Ovary (tissue), 9 donors: Measurements from ENCODE around the gene SMCR8. TPM values are rescaled to one million over a fixed set of nuclear protein-coding genes. Genes with fewer than 3 reads are reported as not detected.
"Not testable (repeated sequence)": the region's sequence is repeated elsewhere in the genome, so short reads cannot be mapped to it uniquely, and the experiment has no call there.

Experiments used
- DNase-seq, 5 donors: peaks; one replicate each; pipeline ENCODE4 v3.0.0-alpha.2; 2019 to 2020
- H3K27ac ChIP-seq, 2 donors: fragments of 200-600 bp; one replicate each; pipeline versions ENCODE4 v1.5.1 to v1.8.0; 2019 to 2022
- H3K27me3 ChIP-seq: fragments of 200-600 bp; one replicate; pipeline ENCODE4 v1.8.0; 2022
- H3K36me3 ChIP-seq: fragments of 200-600 bp; sonication (generic); one replicate; pipeline ENCODE4 v1.5.1; 2019
- H3K4me1 ChIP-seq: one replicate; pipeline ENCODE4 v1.8.1; 2013; ENCODE audit warnings: mild to moderate bottlenecking, moderate library complexity; ENCODE audit not compliant: insufficient read depth
- H3K4me3 ChIP-seq: fragments of 200-600 bp; sonication (generic); one replicate; pipeline ENCODE4 v1.5.1; 2017
- H3K9me3 ChIP-seq, 2 donors: fragments of 200-600 bp in 1 of 2; sonication (generic) in 1 of 2; one replicate each; pipeline versions ENCODE4 v1.5.1 to v1.8.1; 2013 to 2019; ENCODE audit warnings: mild to moderate bottlenecking in 1 of 2, moderate library complexity in 1 of 2
- EP300 ChIP-seq: sonication (generic); formaldehyde crosslinking; IDR thresholded peaks from one replicate; pipeline ENCODE4 v1.6.1; 2017; ENCODE audit warnings: antibody characterized with exemption
- POLR2A ChIP-seq: fragments of 450-650 bp; IDR thresholded peaks from one replicate; pipeline ENCODE4 v1.6.1; 2017; ENCODE audit warnings: antibody characterized with exemption, mild to moderate bottlenecking, moderate library complexity
- WGBS, 3 donors: extraction: QIAGEN DNeasy Blood & Tissue Kit in 1 of 3; methylation state at CpG; one replicate each; pipeline versions ENCODE4 v1.1.5 to v1.1.7; 2013 to 2017; 5-methylcytosine and 5-hydroxymethylcytosine counted together
- intact Hi-C, 4 donors: fragments of 100-400 bp; cut with DNase I; formaldehyde crosslinking; loops; one replicate each; pipeline versions ENCODE4 v1.11.0 to v1.15.1; 2022 to 2023
- polyA plus RNA-seq, 2 donors: library from polyadenylated mRNA; stranded (reverse); fragments of 200-250 nt in 1 of 2; fragments of 350-450 nt in 1 of 2; fragmentation: Illumina TruSeq in 1 of 2; extraction: RNeasy Lipid Tissue Mini Kit (QIAGEN cat#74804) in 1 of 2; gene quantifications; one replicate each; pipeline ENCODE4 v1.2.3, GENCODE V29; 2013 to 2014
- total RNA-seq, 7 donors: library from RNA; depleted of rRNA in 2 of 7; stranded (reverse); fragments of >200 nt in 2 of 7; fragmentation: NEBNext Ultra II Directional in 3 of 7; extraction: Animal tissue kit (Norgen Biotek cat#: 25700) in 3 of 7; gene quantifications; one replicate each; pipeline versions ENCODE4 v1.1.0 to v1.2.4, GENCODE V29; 2016 to 2023
- TF ChIP-seq, protein P1 (sequence below), 3 donors: fragments of 450-650 bp in 2 of 3; fragments of 200-600 bp in 1 of 3; IDR thresholded peaks; one replicate each; pipeline versions ENCODE4 v1.5.1 to v1.8.0; 2016 to 2022; ENCODE audit warnings: antibody characterized with exemption in 3 of 3, mild to moderate bottlenecking in 1 of 3
- donor health status: DM: no; HTN: no; CAD: no; lungs with moderate emphysema.
- donor health status: DM: no; HTN: no; CAD: no.
- donor health status: Bipolar disorder and iron deficiency.
- donor health status: DM: yes; HTN: yes; CAD: no.
- donor health status: DM: no; HTN: no; CAD: no.
- donor health status: DM: yes; HTN: yes; CAD: no.

The SMCR8 gene
- total and polyA plus RNA-seq, 9 donors: 7.1 to 16.7 (median 13.8) TPM

GRCh38 chr17:18332909-18333489 is 17.9 kb downstream of the SMCR8 start:
- H3K27ac ChIP-seq: no peak overlapping the region
- no peaks in the 10 kb centered on the region for H3K4me1 ChIP-seq
- WGBS, 3 donors: 74 to 85% (median 74%) methylated on average over 4 of the region's 4 CpGs

DNA sequence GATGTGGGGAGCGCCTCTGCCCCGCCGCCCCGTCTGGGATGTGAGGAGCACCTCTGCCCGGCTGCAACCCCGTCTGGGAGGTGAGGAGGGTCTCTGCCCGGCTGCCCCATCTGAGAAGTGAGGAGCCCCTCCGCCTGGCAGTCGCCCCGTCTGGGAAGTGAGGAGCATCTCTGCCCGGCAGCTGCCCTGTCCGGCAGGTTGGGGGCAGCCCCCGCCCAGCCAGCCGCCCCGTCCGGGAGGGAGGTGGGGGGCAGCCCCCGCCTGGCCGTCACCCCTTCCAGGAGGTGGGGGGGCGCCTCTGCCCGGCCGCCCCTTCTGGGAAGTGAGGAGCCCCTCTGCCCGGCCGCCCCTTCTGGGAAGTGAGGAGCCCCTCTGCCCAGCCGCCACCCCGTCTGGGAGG is 23.1 kb downstream of the SMCR8 start:
- WGBS, 3 donors: 97 to 100% (median 97%) methylated on average over 15 to 25 of the region's 25 CpGs
- not testable (repeated sequence) for H3K27me3 ChIP-seq, H3K36me3 ChIP-seq

More at GRCh38 chr17:18332909-18333489, 17.9 kb downstream of the SMCR8 start:
- no peak for DNase-seq
- Histone ChIP-seq H3K9me3 (no peaks in the 10 kb centered on the region), H3K27me3 (no peaks in the 10 kb centered on the region), H3K4me3 (no peak overlapping the region), H3K36me3 (no peaks in the 10 kb centered on the region)
- TF ChIP-seq EP300 (no peak), POLR2A (no peak)
- TF ChIP-seq, protein P1, sequence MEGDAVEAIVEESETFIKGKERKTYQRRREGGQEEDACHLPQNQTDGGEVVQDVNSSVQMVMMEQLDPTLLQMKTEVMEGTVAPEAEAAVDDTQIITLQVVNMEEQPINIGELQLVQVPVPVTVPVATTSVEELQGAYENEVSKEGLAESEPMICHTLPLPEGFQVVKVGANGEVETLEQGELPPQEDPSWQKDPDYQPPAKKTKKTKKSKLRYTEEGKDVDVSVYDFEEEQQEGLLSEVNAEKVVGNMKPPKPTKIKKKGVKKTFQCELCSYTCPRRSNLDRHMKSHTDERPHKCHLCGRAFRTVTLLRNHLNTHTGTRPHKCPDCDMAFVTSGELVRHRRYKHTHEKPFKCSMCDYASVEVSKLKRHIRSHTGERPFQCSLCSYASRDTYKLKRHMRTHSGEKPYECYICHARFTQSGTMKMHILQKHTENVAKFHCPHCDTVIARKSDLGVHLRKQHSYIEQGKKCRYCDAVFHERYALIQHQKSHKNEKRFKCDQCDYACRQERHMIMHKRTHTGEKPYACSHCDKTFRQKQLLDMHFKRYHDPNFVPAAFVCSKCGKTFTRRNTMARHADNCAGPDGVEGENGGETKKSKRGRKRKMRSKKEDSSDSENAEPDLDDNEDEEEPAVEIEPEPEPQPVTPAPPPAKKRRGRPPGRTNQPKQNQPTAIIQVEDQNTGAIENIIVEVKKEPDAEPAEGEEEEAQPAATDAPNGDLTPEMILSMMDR (IDR thresholded peaks at IDR 0.05): no peak
- intact Hi-C loops: no loop called here

DNA sequence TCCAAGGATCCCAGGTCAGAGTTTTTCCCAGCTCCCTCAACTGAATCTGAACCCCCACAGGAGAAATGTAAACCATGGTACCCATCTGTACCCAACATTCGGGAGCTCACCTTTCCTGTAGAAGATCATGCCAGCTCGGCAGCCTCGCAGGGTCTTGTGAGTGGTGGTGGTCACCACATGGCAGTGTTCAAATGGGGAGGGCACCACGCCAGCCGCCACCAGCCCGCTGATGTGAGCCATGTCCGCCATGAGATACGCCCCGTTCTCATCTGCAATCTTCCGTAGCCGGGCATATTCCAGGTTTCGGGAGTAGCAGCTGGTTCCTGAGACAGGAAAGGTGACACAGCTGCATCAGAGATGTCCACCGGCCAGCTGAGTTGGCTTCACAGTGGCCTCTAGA is 24.8 kb downstream of the SMCR8 start:
- Histone ChIP-seq H3K36me3 (no peaks in the 10 kb centered on the region), H3K9me3 (no peaks in the 10 kb centered on the region), H3K27ac (no peak overlapping the region), H3K4me1 (no peaks in the 10 kb centered on the region), H3K27me3 (no peaks in the 10 kb centered on the region), H3K4me3 (no peak overlapping the region)
- TF ChIP-seq EP300 (no peak), POLR2A (no peak)
- TF ChIP-seq, protein P1 (IDR thresholded peaks at IDR 0.05): no peak
- DNase-seq: no peak
- intact Hi-C loops: no loop called here
- 97 to 99% (median 98%) methylated on average over 13 of the region's 13 CpGs for WGBS, 3 donors

More for the DNA sequence above, 23.1 kb downstream of the SMCR8 start:
- H3K4me3 ChIP-seq, DNase-seq, intact Hi-C loops, H3K27ac ChIP-seq, H3K4me1 ChIP-seq, H3K9me3 ChIP-seq: not testable (repeated sequence)

DNA sequence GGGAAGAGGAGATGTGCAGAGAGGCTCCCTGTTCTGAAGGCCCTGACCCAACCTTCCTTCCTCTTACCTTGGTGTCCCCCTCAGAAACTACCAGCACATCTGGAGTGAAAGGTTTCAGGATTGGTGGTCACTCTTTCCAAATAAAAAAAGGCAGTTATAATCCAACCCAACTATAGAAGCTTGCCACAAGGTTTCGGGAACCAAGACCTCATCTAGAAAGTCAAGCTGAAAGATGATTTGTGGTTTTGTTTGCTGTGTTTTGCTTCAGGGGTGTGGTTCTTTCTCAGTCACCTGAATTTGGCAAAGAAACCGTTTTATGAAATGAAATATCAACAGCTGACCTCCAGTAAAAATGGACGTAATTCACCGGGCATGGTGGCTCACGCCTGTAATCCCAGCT is 28.9 kb downstream of the SMCR8 start:
- 84 to 91% (median 87%) methylated on average over 5 of the region's 5 CpGs for WGBS, 3 donors
- Histone ChIP-seq H3K4me3 (no peak overlapping the region), H3K27me3 (no peaks in the 10 kb centered on the region), H3K9me3 (no peaks in the 10 kb centered on the region), H3K27ac (no peak overlapping the region), H3K36me3 (no peaks in the 10 kb centered on the region), H3K4me1 (no peaks in the 10 kb centered on the region)
- TF ChIP-seq POLR2A (no peak), EP300 (no peak)
- TF ChIP-seq, protein P1 (IDR thresholded peaks at IDR 0.05): no peak
- DNase-seq: no peak
- intact Hi-C loops: no loop called here

DNA sequence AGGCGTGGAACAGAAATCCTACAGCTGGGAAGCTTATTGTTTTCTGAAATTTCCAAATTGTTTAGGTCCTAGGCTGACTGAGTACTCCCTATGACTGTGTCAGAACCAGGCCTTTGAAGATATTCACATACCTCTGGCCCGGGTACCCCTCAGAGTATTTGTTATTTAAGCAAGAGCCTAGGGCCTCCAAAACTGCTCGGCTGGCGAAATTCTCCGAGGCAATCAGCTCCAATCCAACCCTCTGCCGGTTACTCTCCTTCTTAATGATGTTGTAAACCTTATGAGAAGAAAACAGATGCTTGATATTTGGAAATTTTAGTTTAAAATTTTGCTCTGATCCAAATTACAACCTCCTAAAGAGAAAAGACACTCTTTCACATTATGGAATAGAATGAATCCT is 38.4 kb downstream of the SMCR8 start:
- Histone ChIP-seq H3K27ac (no peak overlapping the region), H3K36me3 (no peaks in the 10 kb centered on the region), H3K4me3 (no peak overlapping the region), H3K9me3 (no peaks in the 10 kb centered on the region), H3K4me1 (no peaks in the 10 kb centered on the region), H3K27me3 (no peaks in the 10 kb centered on the region)
- 90 to 93% (median 92%) methylated on average over 6 of the region's 6 CpGs for WGBS, 3 donors
- no peak for DNase-seq
- intact Hi-C loops: no loop called here
- TF ChIP-seq POLR2A (no peak), EP300 (no peak)
- TF ChIP-seq, protein P1 (IDR thresholded peaks at IDR 0.05): no peak
